H1 (cell line): ENCODE results near the gene NR2C2. TPM values are rescaled to one million over a fixed set of nuclear protein-coding genes. Genes with fewer than 3 reads are reported as not detected.

ENCODE experiments used
- GTF2F1 ChIP-seq: IDR thresholded peaks from 2 replicates; pipeline ENCODE4 v1.6.1; 2012; ENCODE audit warnings: low read depth, low read length, improper control_type of control experiment, borderline replicate concordance
- PHF8 ChIP-seq: fragments of 200-600 bp; sonication (generic); conservative IDR thresholded peaks from 2 replicates; pipeline ENCODE4 v1.7.1; 2012; ENCODE audit warnings: low read depth, mild to moderate bottlenecking, inconsistent platforms, low read length, moderate library complexity
- RXRA ChIP-seq: IDR thresholded peaks from 2 replicates; pipeline ENCODE4 v1.6.1; 2011; ENCODE audit warnings: low read depth, mild to moderate bottlenecking, low read length, moderate library complexity; ENCODE audit not compliant: insufficient read depth
- SIN3A ChIP-seq, 2 experiments: IDR thresholded peaks in 1 of 2; conservative IDR thresholded peaks in 1 of 2; 2 replicates each; pipeline ENCODE4 v1.6.1; 2011 to 2012; ENCODE audit warnings: low read length in 2 of 2, improper control_type of control experiment in 1 of 2, low read depth in 1 of 2, mild to moderate bottlenecking in 1 of 2
- TAF7 ChIP-seq: optimal IDR thresholded peaks from 2 replicates; pipeline ENCODE3; 2011; ENCODE audit warnings: low read depth, mild to moderate bottlenecking, inconsistent platforms, low read length, moderate library complexity, borderline replicate concordance
- ZNF274 ChIP-seq: IDR thresholded peaks from 2 replicates; pipeline ENCODE4 v1.7.0; 2012; ENCODE audit warnings: low read length, borderline replicate concordance; ENCODE audit errors: extremely low read depth
- polyA plus RNA-seq, 7 experiments: library from polyadenylated mRNA; depleted of rRNA in 3 of 7; stranded (reverse) in 5 of 7; unstranded in 2 of 7; fragments of >200 nt in 5 of 7; fragments of 200-250 nt in 2 of 7; gene quantifications; 1 replicate in 5 of 7; 2 replicates in 1 of 7; 4 replicates in 1 of 7; pipeline versions ENCODE4 v1.2.1 to v1.2.3, GENCODE V29; 2011 to 2013; ENCODE audit warnings: missing spikeins in 2 of 7, mixed read lengths in 2 of 7
- total RNA-seq: library from RNA; stranded (reverse); fragmentation: NEBNext Ultra II Directional; extraction: Animal tissue kit (Norgen Biotek cat#: 25700); gene quantifications from 2 replicates; pipeline ENCODE4 v1.2.1, GENCODE V29; 2021
- TF ChIP-seq, protein P1 (sequence below): IDR thresholded peaks from 2 replicates; pipeline ENCODE4 v1.6.1; 2011; ENCODE audit warnings: low read depth, mild to moderate bottlenecking, low read length; ENCODE audit not compliant: insufficient read depth
- TF ChIP-seq, protein P2 (sequence below): IDR thresholded peaks from 2 replicates; pipeline ENCODE4 v1.6.1; 2011; ENCODE audit warnings: low read length, improper control_type of control experiment

NR2C2 gene
- total and polyA plus RNA-seq, 2 of the 8 experiments (the other 6 are each of a cell fraction or from before 2014, with no cell fraction given): 16.6 to 44.4 TPM

DNA sequence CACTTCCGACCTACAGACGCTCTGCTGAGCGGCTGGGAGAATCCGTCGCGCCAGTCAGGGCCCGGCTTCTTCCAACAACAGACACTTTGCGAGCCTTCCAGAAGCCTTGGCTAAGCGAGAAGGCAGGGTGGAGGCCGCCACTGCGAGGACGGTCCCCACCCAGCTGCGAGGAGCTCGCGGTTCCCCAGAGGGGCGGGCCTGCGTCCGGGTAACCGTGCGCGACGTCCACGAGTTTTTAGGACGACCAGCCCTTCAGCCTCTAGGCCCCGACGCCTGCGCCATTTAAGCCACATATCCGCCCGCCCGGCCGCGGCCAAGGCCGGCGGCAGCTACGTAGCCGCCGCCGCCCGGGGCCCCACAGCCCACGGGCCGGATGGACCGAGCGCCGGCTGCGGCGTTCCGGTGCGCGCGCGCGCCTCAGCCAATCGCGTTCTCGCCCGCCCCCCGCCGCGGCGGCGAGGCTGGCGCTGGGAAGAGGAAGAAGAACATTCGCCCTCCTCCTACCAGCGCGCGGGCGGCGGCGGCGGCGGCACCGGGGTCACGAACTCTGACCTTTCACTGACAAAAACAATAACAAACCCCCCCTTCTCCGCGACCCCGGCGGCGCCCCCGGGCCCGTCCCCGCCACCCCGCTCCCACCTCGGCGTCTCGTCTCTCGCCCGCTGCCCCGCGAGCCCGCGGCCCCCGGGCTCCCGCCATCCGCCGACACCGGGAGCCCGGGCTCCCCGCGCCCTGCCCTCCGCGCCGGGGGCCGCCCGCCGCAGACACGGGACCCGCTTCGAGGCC lies at the start of gene NR2C2 (continued):
- TF ChIP-seq SIN3A (conservative IDR thresholded peaks at IDR 0.05 in 1 of 2, IDR thresholded peaks at IDR 0.05 in 1 of 2; ENCODE audit: low read depth in 1 of 2, low read length in 2 of 2) (peak in 1 of 2 experiments; percentile 74; a peak in 1 of 4 replicates), PHF8 (peak; percentile 82), GTF2F1 (peak; percentile 57; the same call in 1 of the 2 replicates), ZNF274 (no peak), RXRA (0 out of 2 replicates have a peak, but pooled peaks have one; percentile 40), TAF7 (peak; percentile 23)
- TF ChIP-seq, protein P1, sequence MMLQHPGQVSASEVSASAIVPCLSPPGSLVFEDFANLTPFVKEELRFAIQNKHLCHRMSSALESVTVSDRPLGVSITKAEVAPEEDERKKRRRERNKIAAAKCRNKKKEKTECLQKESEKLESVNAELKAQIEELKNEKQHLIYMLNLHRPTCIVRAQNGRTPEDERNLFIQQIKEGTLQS: no peak
- TF ChIP-seq, protein P2, sequence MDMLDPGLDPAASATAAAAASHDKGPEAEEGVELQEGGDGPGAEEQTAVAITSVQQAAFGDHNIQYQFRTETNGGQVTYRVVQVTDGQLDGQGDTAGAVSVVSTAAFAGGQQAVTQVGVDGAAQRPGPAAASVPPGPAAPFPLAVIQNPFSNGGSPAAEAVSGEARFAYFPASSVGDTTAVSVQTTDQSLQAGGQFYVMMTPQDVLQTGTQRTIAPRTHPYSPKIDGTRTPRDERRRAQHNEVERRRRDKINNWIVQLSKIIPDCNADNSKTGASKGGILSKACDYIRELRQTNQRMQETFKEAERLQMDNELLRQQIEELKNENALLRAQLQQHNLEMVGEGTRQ: no peak
